ENCODE results near the gene AIRE. TPM values are rescaled to one million over a fixed set of nuclear protein-coding genes. Genes with fewer than 3 reads are reported as not detected.
"Not testable (repeated sequence)": the region's sequence is repeated elsewhere in the genome, so short reads cannot be mapped to it uniquely, and the experiment has no call there.

The AIRE gene
- total RNA-seq, 2 experiments from 2014 or later = not detected

- no peak for ATAC-seq
- TF ChIP-seq, protein P1, sequence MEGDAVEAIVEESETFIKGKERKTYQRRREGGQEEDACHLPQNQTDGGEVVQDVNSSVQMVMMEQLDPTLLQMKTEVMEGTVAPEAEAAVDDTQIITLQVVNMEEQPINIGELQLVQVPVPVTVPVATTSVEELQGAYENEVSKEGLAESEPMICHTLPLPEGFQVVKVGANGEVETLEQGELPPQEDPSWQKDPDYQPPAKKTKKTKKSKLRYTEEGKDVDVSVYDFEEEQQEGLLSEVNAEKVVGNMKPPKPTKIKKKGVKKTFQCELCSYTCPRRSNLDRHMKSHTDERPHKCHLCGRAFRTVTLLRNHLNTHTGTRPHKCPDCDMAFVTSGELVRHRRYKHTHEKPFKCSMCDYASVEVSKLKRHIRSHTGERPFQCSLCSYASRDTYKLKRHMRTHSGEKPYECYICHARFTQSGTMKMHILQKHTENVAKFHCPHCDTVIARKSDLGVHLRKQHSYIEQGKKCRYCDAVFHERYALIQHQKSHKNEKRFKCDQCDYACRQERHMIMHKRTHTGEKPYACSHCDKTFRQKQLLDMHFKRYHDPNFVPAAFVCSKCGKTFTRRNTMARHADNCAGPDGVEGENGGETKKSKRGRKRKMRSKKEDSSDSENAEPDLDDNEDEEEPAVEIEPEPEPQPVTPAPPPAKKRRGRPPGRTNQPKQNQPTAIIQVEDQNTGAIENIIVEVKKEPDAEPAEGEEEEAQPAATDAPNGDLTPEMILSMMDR (IDR thresholded peaks at IDR 0.05) = no peak
- Mint-ChIP-seq H3K4me1 (ENCODE audit: low read depth) (no peaks in the 10 kb centered on the region), H3K4me3 (no peak overlapping the region), H3K27ac (no peak overlapping the region), H3K9me3 (no peaks in the 10 kb centered on the region), H3K36me3 (ENCODE audit: low read depth) (no peaks in the 10 kb centered on the region), H3K27me3 (no peaks in the 10 kb centered on the region)
- intact Hi-C loops (cut with micrococcal nuclease) = no loop called here
- ChIA-PET POLR2A (no interaction called here), CTCF (no interaction called here)
- DNase-seq = no peak
Measured at GRCh38 chr21:44281801-44282200, 3.9 kb upstream of the AIRE start.

GRCh38 chr21:44282370-44282769, 3.3 kb upstream of the AIRE start:
- TF ChIP-seq, protein P1 (IDR thresholded peaks at IDR 0.05) = no peak
- H3K9me3 Mint-ChIP-seq = no peaks in the 10 kb centered on the region
- intact Hi-C loops (cut with micrococcal nuclease) = no loop called here
- ChIA-PET CTCF (no interaction called here), POLR2A (no interaction called here)
- H3K27me3 Mint-ChIP-seq = no peaks in the 10 kb centered on the region
- H3K27ac Mint-ChIP-seq = no peak overlapping the region
- H3K4me3 Mint-ChIP-seq = no peak overlapping the region
- H3K4me1 Mint-ChIP-seq (ENCODE audit: low read depth) = no peaks in the 10 kb centered on the region
- DNase-seq = no peak
- no peaks in the 10 kb centered on the region for H3K36me3 Mint-ChIP-seq (ENCODE audit: low read depth)
- no peak for ATAC-seq

GRCh38 chr21:44283211-44283785, 2.4 kb upstream of the AIRE start:
- H3K9me3 Mint-ChIP-seq; CTCF ChIA-PET; H3K36me3 Mint-ChIP-seq (ENCODE audit: low read depth); H3K27me3 Mint-ChIP-seq; intact Hi-C loops (cut with micrococcal nuclease); POLR2A ChIA-PET; H3K4me3 Mint-ChIP-seq; DNase-seq; ATAC-seq; H3K4me1 Mint-ChIP-seq (ENCODE audit: low read depth); H3K27ac Mint-ChIP-seq: not testable (repeated sequence)

GRCh38 chr21:44283948-44284347, 1.7 kb upstream of the AIRE start:
- TF ChIP-seq, protein P1 (IDR thresholded peaks at IDR 0.05) = no peak
- Mint-ChIP-seq H3K4me3 (no peak overlapping the region), H3K9me3 (no peaks in the 10 kb centered on the region), H3K27ac (no peak overlapping the region), H3K36me3 (ENCODE audit: low read depth) (no peaks in the 10 kb centered on the region), H3K27me3 (no peaks in the 10 kb centered on the region), H3K4me1 (ENCODE audit: low read depth) (no peaks in the 10 kb centered on the region)
- ChIA-PET CTCF (no interaction called here), POLR2A (no interaction called here)
- DNase-seq = no peak
- intact Hi-C loops (cut with micrococcal nuclease) = no loop called here
- ATAC-seq = no peak

DNA sequence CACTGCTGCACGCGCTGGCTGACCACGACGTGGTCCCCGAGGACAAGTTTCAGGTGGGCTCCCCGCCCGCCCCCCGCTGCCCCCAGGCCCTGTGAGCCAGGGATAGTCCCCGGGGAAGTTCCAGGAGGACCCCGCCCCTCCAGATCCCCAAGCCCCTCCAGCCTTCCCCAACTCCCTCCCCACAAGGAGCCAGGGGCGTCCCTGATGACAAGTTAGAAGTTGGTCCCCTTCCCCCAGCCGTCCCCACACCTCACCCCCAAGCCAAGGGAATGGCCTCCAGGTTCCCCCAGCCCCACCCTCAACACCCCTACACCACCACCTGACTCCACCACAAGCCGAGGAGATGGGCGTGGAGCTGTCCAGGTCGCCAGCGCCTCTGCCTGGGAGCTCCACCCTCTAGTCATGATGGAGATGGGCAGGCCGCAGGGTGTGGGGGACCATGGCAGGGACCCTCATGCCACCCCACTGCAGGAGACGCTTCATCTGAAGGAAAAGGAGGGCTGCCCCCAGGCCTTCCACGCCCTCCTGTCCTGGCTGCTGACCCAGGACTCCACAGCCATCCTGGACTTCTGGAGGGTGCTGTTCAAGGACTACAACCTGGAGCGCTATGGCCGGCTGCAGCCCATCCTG, 525 bp downstream of the AIRE start:
- Mint-ChIP-seq H3K4me1 (ENCODE audit: low read depth) (no peaks in the 10 kb centered on the region), H3K36me3 (ENCODE audit: low read depth) (no peaks in the 10 kb centered on the region), H3K9me3 (no peaks in the 10 kb centered on the region), H3K27ac (no peak overlapping the region), H3K4me3 (no peak overlapping the region), H3K27me3 (no peaks in the 10 kb centered on the region)
- CTCF ChIA-PET = interaction anchor here (1.2 kb wide), 1 partner anchor 12 kb away, joined by 7 read pairs; no protein-coding TSS in a partner anchor
- intact Hi-C loops (cut with micrococcal nuclease) = no loop called here
- TF ChIP-seq, protein P1 (IDR thresholded peaks at IDR 0.05) = no peak
- DNase-seq = no peak
- no peak for ATAC-seq
- POLR2A ChIA-PET = no interaction called here

All from activated CD8-positive, alpha-beta T cell treated with anti-CD3 and anti-CD28 coated beads for 36 hours (primary cell).